GM19238 (cell line): Measurements from ENCODE around the gene PIK3CD.

ENCODE experiments used
- DNase-seq: peaks from one replicate; pipeline ENCODE4 v3.0.0; 2011; ENCODE audit warnings: low spot score; ENCODE audit not compliant: insufficient read length

Gene PIK3CD

DNA sequence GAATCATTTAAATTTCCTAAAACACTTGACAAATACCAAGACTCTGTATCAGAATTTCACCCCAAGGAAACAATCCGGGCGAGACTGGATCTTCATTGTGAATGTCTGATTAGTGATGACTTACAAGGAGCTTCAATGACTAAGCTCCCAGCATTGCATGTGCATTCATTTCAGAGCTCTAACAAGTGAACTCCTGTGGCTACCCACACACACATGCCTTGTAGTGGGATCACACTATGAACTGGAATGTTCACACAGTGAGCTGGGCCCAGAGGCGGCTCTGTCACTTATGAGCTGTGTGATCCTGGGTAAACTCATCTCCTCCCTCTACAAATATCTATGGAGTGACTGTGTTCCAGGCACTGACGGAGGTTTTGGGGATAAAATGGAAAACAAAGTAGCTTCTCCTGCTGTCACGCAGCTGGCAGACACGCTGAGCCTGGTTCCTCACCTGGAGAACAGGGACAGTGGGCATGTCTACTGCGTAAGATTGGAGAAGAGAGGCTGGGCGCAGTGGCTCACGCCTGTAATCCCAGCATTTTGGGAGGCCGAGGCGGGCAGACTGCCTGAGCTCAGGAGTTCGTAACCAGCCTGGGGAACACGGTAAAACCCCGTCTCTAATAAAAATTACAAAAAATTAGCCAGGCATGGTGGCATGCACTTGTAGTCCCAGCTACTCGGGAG lies 115.4 kb downstream of the PIK3CD start:
- no peak for DNase-seq

DNA sequence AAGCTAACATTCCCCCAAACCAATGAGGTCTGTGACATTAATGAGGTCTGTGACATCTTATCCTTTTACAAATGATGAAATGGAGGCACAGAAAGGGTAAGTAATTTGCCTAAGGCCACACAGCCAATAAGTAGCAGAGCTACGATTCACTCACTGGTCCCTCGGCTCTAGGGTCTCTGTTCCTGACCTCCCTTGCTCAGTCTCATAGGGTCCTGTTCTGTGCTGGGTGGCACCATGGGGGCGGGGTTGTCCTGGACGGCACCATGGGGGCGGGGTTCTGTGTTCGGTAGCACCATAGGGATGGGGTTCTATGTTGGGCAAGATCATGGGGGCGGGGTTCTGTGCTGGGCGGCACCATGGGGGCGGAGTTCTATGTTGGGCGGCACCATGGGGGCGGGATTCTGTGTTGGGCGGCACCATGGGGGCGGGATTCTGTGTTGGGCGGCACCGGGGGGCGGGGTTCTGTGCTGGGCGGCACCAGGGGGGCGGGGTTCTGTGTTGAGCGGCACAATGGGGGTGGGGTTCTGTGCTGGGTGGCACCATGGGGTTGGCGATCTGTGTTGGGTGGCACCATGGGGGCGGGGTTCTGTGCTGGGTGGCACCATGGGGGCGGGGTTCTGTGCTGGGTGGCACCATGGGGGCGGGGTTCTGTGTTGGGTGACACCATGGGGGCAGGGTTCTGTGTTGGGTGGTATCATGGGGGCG lies 116.6 kb downstream of the PIK3CD start:
- DNase-seq: no peak

DNA sequence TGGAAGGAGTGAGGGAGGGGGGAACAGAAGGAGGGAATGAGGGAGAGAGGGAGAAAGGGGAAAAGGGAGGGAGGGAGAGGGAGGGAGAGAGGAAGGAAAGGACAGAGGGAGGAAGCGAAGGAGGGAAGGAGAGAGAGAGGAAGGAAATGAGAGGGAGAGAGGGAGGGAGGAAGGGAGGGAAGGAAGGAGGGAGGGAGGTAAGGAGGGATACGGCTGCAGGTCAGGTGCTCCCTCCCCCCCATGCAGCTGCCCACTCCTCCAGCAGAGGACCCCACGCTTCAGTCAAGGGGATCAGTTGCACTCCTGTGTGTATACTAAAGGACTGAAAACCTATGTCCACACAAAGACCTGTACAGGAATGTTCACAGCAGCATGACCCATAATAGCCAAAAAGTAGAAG lies 117.5 kb downstream of the PIK3CD start:
- DNase-seq: no peak

DNA sequence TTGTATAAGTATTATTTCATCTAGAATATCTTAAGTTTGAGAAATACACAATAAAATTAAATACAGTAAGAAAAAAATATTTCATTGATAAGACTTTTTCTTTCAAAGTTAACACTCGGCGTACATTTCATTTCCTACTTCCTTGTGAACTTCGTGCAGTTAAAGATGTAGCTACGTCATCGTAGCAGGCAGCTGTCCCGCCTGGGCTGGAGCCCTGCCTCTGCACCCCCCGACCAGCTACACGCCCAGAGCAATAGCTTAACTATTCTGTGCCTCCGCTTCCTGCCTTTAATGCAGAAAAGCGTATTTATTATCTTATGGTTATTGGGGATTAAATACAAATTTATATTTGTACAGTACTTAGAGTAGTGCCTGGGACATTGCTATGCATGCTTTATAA lies 118.8 kb downstream of the PIK3CD start:
- DNase-seq: no peak

DNA sequence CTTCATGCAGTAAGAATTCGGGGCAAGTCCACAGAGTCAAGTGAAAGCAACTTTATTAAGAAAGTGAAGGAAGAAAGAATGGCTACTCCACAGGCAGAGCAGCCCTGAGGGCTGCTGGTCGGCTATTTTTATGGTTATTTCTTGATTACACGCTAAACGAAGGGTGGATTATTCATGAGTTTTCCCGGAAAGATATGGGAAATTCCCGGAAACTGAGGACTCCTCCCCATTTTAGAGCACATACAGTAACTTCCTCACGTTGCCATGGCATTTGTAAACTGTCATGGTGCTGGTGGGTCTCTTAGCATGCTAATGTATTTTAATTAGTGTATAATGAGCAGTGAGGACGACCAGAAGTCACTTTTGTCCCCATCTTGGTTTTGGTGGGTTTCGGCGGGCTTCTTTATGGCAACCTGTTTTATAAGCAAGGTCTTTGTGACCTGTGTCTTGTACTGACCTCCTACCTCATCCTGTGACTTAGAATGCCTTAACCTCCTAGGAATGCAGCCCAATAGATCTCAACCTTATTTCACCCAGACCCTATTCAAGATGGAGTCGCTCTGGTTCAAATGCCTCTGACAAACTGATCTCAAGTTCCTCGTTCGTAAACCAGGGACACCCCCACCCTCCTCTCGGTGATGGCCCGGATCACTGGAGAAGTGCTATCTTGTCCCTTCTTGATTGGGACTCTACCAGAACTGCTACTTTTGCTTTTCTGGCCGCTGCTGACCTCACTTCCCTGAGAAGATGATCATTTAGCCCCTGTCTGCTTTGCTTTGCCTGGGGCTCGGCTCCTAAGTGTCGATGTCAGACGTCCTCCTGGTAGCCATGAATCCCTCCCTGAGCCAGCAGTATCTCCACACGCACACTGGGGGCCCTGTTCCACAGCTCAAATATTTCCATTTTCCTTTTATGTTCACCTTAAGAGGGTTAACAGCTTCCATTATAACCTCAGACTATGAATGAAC lies 123.5 kb downstream of the PIK3CD start:
- DNase-seq: no peak

DNA sequence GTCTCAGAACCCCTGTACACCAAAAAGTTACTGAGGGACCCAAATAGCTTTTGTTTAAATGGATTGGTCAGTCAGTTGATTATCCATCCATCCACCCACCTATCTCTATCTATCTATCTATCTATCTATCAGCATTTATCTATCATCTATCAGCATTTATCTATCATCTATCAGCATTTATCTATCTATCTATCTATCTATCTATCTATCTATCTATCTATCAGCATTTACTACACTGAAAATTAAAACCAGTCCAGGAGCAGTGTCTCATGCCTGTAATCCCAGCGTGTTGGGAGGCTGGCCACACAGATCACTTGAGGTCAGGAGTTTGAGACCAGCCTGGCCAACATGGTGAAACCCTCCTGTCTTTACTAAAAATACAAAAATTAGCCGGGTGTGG lies 125.2 kb downstream of the PIK3CD start:
- no peak for DNase-seq
